ENCODE results near the gene CCDC80. TPM values are rescaled to one million over a fixed set of nuclear protein-coding genes. Genes with fewer than 3 reads are reported as not detected.
"Not testable (repeated sequence)": the region's sequence is repeated elsewhere in the genome, so short reads cannot be mapped to it uniquely, and the experiment has no call there.

Gene CCDC80
- polyA plus RNA-seq, 3 donors = 0.05 TPM; not detected in 2

DNA sequence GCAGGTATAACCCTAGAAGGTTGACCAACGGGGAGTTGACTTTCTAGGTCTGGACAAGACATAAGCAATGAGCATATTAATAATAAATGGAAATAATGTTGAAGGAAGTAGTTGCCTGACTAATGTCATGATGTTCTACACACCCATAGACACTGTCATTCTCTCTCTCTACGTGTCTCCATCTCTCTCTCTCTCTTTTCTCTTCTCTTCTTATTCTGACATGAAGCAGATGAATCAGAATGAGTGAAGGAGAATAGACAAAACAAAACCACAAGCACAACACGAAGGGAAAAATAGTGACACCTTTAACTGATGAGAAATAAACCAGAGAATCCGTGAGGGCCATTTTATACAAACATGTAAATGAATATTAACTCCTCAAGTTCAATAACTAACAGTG is 26.7 kb upstream of the CCDC80 start:
- intact Hi-C loops (cut with micrococcal nuclease) = no loop called here
- no peak overlapping the region for H2AFZ ChIP-seq (ENCODE audit: insufficient read depth, low read depth, low read length, poor library complexity, severe bottlenecking)
- H3K27ac Mint-ChIP-seq = no peak overlapping the region
- peaks cover 7 to 15% of the 10 kb centered on the region in 2 donors for H3K4me1 ChIP-seq (ENCODE audit: control insufficient read depth in 1 of 2, insufficient read depth in 2 of 2, low read length in 2 of 2)
- peaks cover 15% of the 10 kb centered on the region for H3K4me1 Mint-ChIP-seq
- no peaks in the 10 kb centered on the region for H3K27me3 ChIP-seq (ENCODE audit: control insufficient read depth in 2 of 2, insufficient read depth in 2 of 2, low read length in 2 of 2)
- no peak for DNase-seq
- H4K20me1 ChIP-seq (ENCODE audit: insufficient read depth, low read length) = no peaks in the 10 kb centered on the region
- no peaks in the 10 kb centered on the region for H3K36me3 Mint-ChIP-seq
- H3K79me2 ChIP-seq (ENCODE audit: insufficient read depth, low read length) = no peaks in the 10 kb centered on the region
- no peaks in the 10 kb centered on the region for H3K36me3 ChIP-seq (replicated peaks in 1 of 2; ENCODE audit: control insufficient read depth in 1 of 2, insufficient read depth in 2 of 2, low read length in 2 of 2)
- no peak overlapping the region for H3K4me2 ChIP-seq (replicated peaks; ENCODE audit: extremely low read depth, low read length, poor library complexity, severe bottlenecking)
- no peak overlapping the region for H3K4me3 ChIP-seq (replicated peaks in 1 of 3; ENCODE audit: low read depth in 2 of 3, low read length in 3 of 3)
- peaks cover 0 to 4% (median 0%) of the 10 kb centered on the region in 3 donors for H3K27me3 Mint-ChIP-seq (ENCODE audit: low read depth in 3 of 3)
- no peak overlapping the region for H3K27ac ChIP-seq (ENCODE audit: low read depth in 1 of 2, low read length in 2 of 2)
- H3K9me3 ChIP-seq (replicated peaks in 1 of 2; ENCODE audit: control insufficient read depth in 1 of 2, insufficient read depth in 1 of 2, low read length in 2 of 2) = no peaks in the 10 kb centered on the region
- WGBS (ENCODE audit: insufficient coverage) = no CpG with 5 or more reads among the region's 4 CpGs
- no peak overlapping the region for H3K4me3 Mint-ChIP-seq
- H3K9ac ChIP-seq (ENCODE audit: insufficient read depth, low read length, poor library complexity, severe bottlenecking) = no peak overlapping the region
- TF ChIP-seq, protein P1, sequence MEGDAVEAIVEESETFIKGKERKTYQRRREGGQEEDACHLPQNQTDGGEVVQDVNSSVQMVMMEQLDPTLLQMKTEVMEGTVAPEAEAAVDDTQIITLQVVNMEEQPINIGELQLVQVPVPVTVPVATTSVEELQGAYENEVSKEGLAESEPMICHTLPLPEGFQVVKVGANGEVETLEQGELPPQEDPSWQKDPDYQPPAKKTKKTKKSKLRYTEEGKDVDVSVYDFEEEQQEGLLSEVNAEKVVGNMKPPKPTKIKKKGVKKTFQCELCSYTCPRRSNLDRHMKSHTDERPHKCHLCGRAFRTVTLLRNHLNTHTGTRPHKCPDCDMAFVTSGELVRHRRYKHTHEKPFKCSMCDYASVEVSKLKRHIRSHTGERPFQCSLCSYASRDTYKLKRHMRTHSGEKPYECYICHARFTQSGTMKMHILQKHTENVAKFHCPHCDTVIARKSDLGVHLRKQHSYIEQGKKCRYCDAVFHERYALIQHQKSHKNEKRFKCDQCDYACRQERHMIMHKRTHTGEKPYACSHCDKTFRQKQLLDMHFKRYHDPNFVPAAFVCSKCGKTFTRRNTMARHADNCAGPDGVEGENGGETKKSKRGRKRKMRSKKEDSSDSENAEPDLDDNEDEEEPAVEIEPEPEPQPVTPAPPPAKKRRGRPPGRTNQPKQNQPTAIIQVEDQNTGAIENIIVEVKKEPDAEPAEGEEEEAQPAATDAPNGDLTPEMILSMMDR (IDR thresholded peaks at IDR 0.05) = no peak
- H3K9me3 Mint-ChIP-seq = peaks cover 0 to 11% (median 3%) of the 10 kb centered on the region in 7 donors

DNA sequence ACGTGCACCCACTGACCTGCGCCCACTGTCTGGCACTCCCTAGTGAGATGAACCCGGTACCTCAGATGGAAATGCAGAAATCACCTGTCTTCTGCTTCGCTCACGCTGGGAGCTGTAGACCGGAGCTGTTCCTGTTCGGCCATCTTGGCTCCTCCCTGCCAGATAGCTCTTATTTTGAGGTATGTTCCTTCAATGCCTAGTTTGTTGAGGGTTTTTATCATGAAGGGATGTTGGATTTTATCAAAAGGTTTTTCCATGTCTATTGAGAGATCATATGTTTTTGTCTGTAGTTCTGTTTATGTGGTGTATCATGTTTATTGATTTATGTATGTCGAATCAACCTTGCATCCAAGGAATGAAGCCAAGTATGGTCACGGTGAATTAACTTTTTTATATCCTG is 24.1 kb upstream of the CCDC80 start:
- H3K4me1 Mint-ChIP-seq; H3K27me3 ChIP-seq (ENCODE audit: control insufficient read depth in 2 of 2, insufficient read depth in 2 of 2, low read length in 2 of 2); H3K4me2 ChIP-seq (replicated peaks; ENCODE audit: extremely low read depth, low read length, poor library complexity, severe bottlenecking); H3K4me3 Mint-ChIP-seq; H3K27me3 Mint-ChIP-seq (ENCODE audit: low read depth in 3 of 3); H4K20me1 ChIP-seq (ENCODE audit: insufficient read depth, low read length); DNase-seq; H2AFZ ChIP-seq (ENCODE audit: insufficient read depth, low read depth, low read length, poor library complexity, severe bottlenecking); H3K4me1 ChIP-seq (ENCODE audit: control insufficient read depth in 1 of 2, insufficient read depth in 2 of 2, low read length in 2 of 2); H3K79me2 ChIP-seq (ENCODE audit: insufficient read depth, low read length); H3K4me3 ChIP-seq (replicated peaks in 1 of 3; ENCODE audit: low read depth in 2 of 3, low read length in 3 of 3); intact Hi-C loops (cut with micrococcal nuclease); H3K27ac Mint-ChIP-seq; H3K36me3 ChIP-seq (replicated peaks in 1 of 2; ENCODE audit: control insufficient read depth in 1 of 2, insufficient read depth in 2 of 2, low read length in 2 of 2); H3K9ac ChIP-seq (ENCODE audit: insufficient read depth, low read length, poor library complexity, severe bottlenecking); H3K36me3 Mint-ChIP-seq; H3K9me3 ChIP-seq (replicated peaks in 1 of 2; ENCODE audit: control insufficient read depth in 1 of 2, insufficient read depth in 1 of 2, low read length in 2 of 2); H3K27ac ChIP-seq (ENCODE audit: low read depth in 1 of 2, low read length in 2 of 2): not testable (repeated sequence)
- H3K9me3 Mint-ChIP-seq = peaks cover 0 to 11% (median 5%) of the 10 kb centered on the region in 7 donors
- WGBS (ENCODE audit: insufficient coverage) = 99% methylated on average over 7 of the region's 9 CpGs
